CD4-positive, alpha-beta T cell treated with Interleukin-4 for 1 hour (primary cell): ENCODE results near the gene HSPB1.
A peak's percentile ranks its signal among the peaks of the same experiment; 100 is the strongest.
"Not testable (repeated sequence)": the region's sequence is repeated elsewhere in the genome, so short reads cannot be mapped to it uniquely, and the experiment has no call there.

Experiments
- DNase-seq, 2 donors: peaks; one replicate each; pipeline ENCODE4 v3.0.0-alpha.2; 2020 to 2022

Gene HSPB1

DNA sequence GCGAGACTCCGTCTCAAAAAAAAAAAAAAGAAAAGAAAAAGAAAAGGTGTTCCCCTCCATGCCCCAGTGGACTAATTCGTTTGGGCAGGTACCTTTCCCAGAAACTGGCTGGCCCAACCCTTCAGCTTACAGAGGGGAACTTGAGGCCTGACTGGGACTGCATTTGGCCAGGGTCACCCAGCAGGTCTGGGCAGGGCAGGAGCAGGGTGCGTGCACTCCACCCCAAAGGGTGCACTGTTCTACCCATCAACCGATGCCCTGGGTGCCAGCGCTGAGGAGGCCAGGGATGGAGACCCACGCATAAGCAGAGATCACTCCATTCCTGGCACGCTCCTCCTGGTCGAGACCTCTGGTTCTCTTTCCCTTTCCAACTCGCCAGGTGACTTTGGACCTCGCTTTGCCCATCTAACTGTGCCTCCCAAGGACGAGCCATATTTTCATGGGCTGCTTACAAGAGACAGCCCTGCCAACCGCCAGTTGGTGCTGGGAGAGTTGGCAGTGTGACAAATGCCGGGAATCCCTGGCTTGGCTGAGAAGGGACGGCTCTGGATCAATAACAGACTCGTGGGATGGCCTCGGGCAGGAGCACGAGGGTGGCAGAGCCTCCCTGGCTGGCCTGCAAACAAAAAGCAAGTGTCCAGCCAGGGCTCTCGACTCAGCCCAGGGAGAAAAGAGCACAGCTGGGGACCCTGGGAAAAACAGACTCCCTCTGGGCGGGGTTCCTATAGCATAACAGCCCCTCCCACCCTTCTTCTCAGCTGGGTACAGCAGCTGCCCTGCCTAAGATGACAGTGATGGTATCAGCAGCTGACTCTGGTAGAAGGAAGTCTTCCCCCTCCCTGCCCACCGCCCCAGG is 7.9 kb downstream of the HSPB1 start:
- no peak for DNase-seq

GRCh38 chr7:76311838-76312237 is 9.4 kb downstream of the HSPB1 start:
- not testable (repeated sequence) for DNase-seq

DNA sequence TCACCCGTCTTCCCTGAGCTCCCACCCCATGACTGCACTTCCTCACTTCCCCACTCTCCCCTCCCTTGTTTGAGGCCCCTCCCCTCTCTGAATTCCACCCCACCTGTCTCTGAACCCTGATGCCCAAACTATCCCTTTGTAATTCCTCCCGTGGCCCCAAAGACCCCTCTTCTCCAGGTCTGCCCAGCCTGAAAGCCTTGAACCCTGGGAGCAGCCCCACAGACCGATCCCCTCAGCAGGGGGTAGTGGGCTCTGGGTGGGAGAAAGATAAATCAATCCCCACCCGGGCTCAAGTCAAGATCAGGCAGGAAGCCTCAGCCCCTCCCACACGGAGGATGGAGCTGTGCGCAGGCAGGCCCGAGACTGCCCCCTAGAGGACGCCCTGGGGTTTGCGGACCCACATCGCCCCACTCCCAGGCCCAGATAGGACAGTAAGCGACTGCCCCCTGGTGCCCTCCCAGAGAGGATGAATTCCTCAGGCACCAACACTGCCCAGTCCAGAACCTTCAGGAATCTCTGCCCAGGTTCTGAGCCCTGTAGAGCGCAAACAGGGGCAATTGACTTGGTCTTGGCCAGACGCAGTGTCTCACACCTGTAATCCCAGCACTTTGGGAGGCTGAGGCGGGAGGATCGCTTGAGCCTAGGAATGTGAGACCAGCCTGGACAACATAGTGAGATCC is 11.7 kb downstream of the HSPB1 start:
- peak; percentile 96 to 97 for DNase-seq

- not testable (repeated sequence) for DNase-seq
Measured at GRCh38 chr7:76314740-76315139, 12.3 kb downstream of the HSPB1 start.

DNA sequence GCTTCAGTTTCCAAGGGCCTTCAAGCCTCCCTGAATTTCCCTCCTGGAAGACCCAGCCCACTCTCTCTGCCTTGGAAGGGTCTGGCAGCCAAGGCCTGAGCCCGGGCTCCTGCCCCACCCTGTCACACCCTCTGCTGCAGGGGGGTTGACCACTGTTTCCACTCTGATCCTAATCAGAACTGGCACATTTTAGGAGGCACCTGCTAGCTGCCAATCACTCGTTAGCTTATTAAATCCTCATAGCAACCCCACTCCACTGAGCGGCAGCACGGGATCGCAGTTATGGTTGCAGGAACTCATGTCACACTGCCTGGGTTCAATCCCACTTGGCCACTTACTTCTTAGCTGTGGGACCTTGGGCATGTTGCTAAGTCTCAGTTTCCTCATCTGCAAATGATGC is 12.9 kb downstream of the HSPB1 start:
- no peak for DNase-seq

- no peak for DNase-seq
Measured at GRCh38 chr7:76316984-76317781, 14.7 kb downstream of the HSPB1 start.

DNA sequence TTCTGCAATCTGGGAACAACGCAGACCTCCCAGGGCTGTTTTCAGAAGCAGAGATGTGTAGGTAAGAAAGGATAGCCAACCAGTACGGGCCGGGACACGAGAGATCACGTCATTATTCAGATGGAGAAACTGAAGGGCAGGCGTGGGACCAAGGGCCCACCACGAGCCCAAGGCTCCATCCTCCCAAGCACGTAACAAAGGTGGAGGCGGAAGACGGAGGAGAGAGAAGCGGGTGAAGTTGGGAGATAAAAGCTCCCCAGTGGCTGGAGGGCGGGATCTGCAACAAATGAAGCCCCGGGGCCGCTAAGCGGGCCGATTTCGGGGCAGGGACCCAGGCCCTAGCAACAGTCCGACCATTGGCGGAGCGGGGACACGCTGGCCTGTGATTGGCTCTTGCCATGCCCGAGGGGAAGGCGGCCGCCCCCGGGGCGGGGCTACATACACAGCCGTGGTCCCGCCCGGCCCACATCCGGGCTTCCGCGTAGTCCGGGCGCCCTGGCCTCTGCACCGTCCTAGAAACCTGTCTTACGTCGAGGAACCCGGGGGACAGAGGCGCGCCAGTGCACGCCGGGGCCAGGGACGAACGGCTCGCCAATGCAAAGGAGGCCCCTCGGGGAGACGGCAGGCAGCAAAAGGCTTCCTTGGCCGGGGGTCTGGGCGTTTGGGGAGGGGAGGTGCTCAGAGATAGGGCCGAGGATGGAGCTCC is 15.5 kb downstream of the HSPB1 start:
- DNase-seq, result peak; percentile 96

GRCh38 chr7:76318488-76319353 is 16.2 kb downstream of the HSPB1 start:
- DNase-seq, result peak; percentile 76 to 80

- no peak for DNase-seq
Measured at GRCh38 chr7:76325092-76325491, 22.6 kb downstream of the HSPB1 start.

DNA sequence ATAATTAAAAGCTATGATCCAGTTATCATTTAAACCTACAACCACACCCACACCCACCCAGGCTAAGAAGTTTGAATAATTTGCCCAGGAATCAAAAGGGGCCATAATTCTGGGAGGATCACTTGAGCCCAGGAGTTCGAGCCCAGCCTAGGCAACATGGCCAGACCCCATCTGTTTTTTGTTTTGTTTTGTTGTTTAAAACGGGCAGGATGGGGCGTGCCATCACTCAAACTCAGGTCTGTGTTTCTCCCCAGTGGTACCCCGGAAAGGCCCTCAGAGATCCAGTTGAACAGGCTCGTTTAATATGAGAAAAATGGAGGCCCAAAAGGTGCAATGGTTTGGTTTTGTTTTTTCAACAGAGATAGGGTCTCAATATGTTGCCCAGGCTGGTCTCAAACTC is 23.3 kb downstream of the HSPB1 start:
- no peak for DNase-seq

DNA sequence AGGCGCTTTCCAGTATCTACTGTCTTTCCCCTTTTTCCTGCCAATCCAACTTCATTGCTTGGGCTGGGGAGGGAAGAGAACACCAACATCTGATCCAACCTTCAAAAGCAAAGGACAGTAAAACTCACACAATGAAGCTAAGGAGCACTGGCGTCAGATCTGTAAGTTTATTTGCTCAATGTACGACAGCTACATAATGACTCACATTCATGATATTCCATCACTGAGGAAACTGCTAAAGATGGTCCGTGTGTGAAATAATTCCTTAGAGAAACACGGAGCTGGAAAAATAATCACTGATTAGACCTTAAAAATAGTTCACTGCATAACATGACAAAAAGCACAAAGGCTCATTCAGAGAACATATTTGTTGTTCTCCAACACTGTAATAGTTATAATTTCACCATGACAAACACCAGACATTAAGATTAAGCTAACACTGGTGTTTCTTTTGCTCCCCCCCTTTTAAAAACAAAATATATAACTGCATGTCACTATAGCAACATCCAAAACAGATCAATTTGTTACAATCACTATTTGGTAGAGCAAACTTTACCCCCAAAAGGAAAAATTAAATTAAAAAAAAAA is 24.3 kb downstream of the HSPB1 start:
- no peak for DNase-seq

DNA sequence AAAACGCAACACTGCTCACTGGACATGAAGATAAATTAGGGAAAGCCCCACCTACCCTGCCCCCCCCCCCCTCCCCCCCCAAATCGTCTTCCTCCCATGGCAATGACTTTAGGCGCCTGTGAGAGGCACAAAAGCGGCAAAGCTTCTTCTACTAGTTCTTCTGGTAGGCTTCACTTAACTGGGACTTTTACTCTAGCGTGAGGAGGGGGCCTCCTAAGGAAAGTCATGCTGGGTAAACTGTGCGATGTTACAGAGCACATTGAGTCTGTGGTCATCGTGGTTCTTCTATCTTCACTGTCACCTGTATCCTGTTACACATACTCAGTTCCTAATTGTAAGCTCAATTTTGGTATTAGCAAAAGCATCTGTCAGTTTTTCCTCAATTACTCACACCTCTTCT is 25.1 kb downstream of the HSPB1 start:
- DNase-seq, result no peak

GRCh38 chr7:76328389-76328788 is 25.9 kb downstream of the HSPB1 start:
- no peak for DNase-seq

GRCh38 chr7:76329479-76329878 is 27.0 kb downstream of the HSPB1 start:
- no peak for DNase-seq

DNA sequence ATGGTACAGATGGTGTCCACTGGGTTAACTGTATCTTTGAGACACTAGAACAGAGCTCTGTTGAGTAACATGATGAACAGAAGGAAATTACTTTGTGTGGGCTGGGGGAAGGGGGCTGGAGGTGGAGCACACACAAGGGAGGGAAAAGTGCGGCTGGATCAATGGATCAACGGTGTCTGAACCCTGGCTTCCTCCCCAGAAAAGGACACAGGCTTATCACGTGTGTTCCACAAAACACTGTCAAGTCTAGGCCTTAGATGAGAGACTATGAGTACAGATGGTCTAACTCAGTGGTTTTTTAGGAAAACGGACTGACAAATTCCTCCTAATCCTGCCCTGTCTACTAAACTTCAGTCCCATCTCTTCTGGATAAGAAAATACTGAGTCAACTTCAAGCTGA is 27.8 kb downstream of the HSPB1 start:
- DNase-seq, result no peak

DNA sequence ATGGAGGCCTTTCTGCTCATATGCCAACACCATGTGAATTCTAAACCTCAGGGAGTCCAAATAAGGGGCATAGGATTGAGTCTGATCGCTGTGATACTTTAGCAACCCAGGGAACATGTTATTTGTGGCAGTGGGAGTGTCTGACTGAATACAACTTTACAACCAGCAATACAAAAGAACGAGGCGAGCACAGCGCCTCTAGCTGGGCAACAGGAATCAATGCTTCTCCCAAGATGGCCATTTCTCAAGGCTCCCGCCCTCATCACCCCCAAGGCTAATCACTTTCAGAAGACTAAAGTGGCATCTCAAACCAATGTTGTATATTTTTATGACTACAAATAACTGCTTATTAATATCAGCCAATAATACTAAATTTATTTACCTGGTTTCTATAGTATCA is 28.2 kb downstream of the HSPB1 start:
- DNase-seq, result no peak

DNA sequence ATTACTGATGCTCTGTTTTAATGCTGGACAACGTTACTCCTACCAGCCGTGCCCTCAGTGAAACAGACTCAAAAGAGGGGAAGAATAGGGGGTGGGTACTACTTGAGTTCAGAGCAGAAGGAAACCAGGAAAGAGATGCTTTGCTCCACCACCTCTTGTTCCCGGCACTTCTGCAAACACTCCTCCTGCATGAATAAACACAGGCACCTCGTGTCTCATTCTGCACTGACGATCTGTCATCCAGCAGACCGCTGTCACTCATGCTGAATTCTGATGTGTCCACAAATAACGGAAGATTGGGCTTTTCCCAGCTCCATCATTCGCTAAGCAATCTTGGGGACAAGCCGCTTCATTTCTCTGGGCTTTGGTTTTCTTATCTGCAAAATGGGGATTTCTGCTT is 29.6 kb downstream of the HSPB1 start:
- DNase-seq, result no peak

GRCh38 chr7:76333511-76334101 is 31.1 kb downstream of the HSPB1 start:
- no peak for DNase-seq

DNA sequence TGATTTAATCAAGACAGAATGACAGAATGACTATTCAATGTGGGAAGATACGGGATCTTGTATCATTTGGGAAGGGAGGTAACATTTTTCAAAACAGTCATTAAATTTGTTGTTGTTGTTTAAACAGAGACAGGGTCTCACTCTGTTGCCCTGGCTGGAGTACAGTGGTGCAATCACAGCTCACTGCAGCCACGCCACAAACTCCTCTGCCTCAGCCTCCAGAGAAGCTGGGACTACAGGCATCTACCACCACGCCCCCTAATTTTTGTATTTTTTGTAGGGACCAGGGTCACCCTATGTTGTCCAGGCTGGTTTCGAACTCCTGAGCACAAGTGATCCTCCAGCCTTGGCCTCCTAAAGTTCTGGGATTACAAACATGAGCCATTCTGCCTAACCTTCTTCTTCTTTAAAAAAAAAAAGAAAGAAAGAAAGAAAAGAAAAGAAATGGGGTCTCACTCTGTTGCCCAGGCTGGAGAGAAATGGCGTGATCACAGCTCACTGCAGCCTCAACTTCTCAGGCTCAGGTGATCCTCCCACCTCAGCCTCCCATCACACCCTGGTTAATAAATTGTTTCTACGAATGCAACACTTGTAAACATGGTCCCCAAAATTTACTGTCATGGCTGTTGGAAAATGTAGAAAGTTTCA is 32.0 kb downstream of the HSPB1 start:
- no peak for DNase-seq

GRCh38 chr7:76335417-76335816 is 32.9 kb downstream of the HSPB1 start:
- not testable (repeated sequence) for DNase-seq

DNA sequence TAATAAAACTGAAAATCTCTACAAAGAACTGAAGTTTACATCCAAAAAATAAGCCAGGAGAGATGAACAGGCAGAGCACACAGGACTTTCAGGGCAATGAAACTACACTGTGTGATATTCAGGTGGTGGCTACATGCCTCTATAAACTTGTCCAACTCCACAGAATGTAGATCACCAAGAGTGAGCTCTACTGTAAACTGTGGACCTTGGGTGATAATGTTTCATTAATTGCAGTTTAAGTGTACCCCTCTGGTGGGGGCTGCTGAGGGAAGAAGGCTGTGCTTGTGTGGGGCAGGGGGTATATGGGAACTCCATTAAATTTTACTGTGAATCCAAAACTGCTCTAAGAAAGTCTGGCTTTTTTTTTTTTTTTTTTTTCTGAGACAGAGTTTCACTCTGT is 33.6 kb downstream of the HSPB1 start:
- no peak for DNase-seq
